Vagina (tissue), 2 donors: ENCODE data around the gene CDC73.

Source experiments
- CTCF ChIP-seq, 3 experiments: fragments of 450-650 bp in 2 of 3; fragments of 200-600 bp in 1 of 3; sonication (generic) in 1 of 3; IDR thresholded peaks; one replicate each; pipeline ENCODE4 v1.5.1; 2017 to 2019; ENCODE audit warnings: antibody characterized with exemption in 3 of 3, mild to moderate bottlenecking in 2 of 3, moderate library complexity in 2 of 3
- POLR2A ChIP-seq, 2 donors: fragments of 450-650 bp; IDR thresholded peaks; one replicate each; pipeline ENCODE4 v1.6.1; 2017; ENCODE audit warnings: antibody characterized with exemption in 2 of 2, mild to moderate bottlenecking in 2 of 2, moderate library complexity in 2 of 2
- POLR2AphosphoS5 ChIP-seq, 2 donors: sonication (generic); formaldehyde crosslinking; IDR thresholded peaks; one replicate each; pipeline ENCODE4 v1.9.0; 2017; ENCODE audit warnings: antibody characterized with exemption in 2 of 2, mild to moderate bottlenecking in 2 of 2, low read depth in 1 of 2; ENCODE audit not compliant: insufficient read depth in 1 of 2

- TF ChIP-seq POLR2AphosphoS5 (IDR thresholded peaks at IDR 0.05; ENCODE audit: insufficient read depth in 1 of 2, low read depth in 1 of 2) (no peak), CTCF (IDR thresholded peaks at IDR 0.05) (no peak), POLR2A (IDR thresholded peaks at IDR 0.05) (no peak)
Observed at GRCh38 chr1:193110246-193110645, 11.6 kb upstream of the CDC73 start.
